ENCODE results near the gene SFXN5. TPM values are rescaled to one million over a fixed set of nuclear protein-coding genes. Genes with fewer than 3 reads are reported as not detected.

SFXN5 gene
- total and polyA plus RNA-seq, 2 of the 4 experiments (the other 2 are of a cell fraction) = 8.6 to 17.0 TPM

DNA sequence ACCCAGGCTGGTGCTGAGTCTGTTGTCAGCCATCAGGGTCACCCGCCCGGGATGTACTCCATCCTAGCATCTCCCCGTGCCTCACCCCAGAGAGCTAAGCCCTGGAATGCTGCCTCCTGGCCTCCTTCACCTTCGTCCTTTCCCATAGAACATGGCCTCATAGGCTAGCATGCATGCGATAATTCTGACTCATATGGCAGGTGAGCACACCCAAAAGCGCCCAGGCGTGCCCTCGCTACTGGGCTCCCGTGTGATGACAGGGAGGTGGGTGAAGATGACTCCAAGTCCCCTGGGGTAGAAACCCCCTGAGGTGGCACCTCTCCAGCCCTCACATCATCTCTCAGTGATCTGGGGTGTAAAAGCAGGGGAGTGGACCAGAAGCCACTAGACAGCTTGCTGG is 177.0 kb downstream of the SFXN5 start:
- Histone ChIP-seq H3K23ac (ENCODE audit: low read depth, low read length) (no peak overlapping the region), H2BK120ac (ENCODE audit: low read depth, low read length) (no peak overlapping the region), H4K8ac (ENCODE audit: low read depth in 2 of 2, low read length in 2 of 2) (no peak overlapping the region), H3K4me3 (ENCODE audit: insufficient read depth, low read depth, low read length) (no peak overlapping the region), H2AK9ac (replicated peaks; ENCODE audit: low read depth, low read length, poor library complexity) (peak overlapping the region; percentile 62), H3K36me3 (ENCODE audit: control insufficient read depth, insufficient read depth, low read length) (no peaks in the 10 kb centered on the region; the same call in 1 of the 2 replicates), H2BK5ac (ENCODE audit: low read depth, low read length, poor library complexity, severe bottlenecking) (no peak overlapping the region), H3K9ac (ENCODE audit: low read depth, low read length) (no peak overlapping the region), H4K5ac (ENCODE audit: low read depth, low read length) (no peak overlapping the region), H3K4me2 (ENCODE audit: low read depth, low read length) (no peak overlapping the region), H2AK5ac (ENCODE audit: low read depth, low read length) (no peak overlapping the region), H2BK20ac (ENCODE audit: low read depth, low read length) (no peak overlapping the region), H3K79me1 (ENCODE audit: low read depth in 1 of 2, low read length in 2 of 2) (no peaks in the 10 kb centered on the region), H4K91ac (ENCODE audit: insufficient read depth, low read depth, low read length) (no peak overlapping the region), H3K27me3 (ENCODE audit: control insufficient read depth, insufficient read depth, low read length) (peaks cover 35% of the 10 kb centered on the region), H3K4ac (ENCODE audit: low read depth, low read length) (no peak overlapping the region), H3K56ac (ENCODE audit: extremely low read depth, insufficient read depth, low read length) (no peak overlapping the region), H3K9me3 (ENCODE audit: control insufficient read depth, insufficient read depth, low read length) (no peaks in the 10 kb centered on the region), H4K20me1 (ENCODE audit: insufficient read depth, low read length) (no peaks in the 10 kb centered on the region), H2AFZ (replicated peaks; ENCODE audit: low read length, poor library complexity) (peak overlapping the region; percentile 40), H3K4me1 (ENCODE audit: control insufficient read depth, insufficient read depth, low read length) (peaks cover 3% of the 10 kb centered on the region; the same call in 1 of the 2 replicates), H3K14ac (replicated peaks; ENCODE audit: low read depth, low read length) (no peak overlapping the region), H3K27ac (ENCODE audit: insufficient read depth, low read length) (no peak overlapping the region), H3K9me1 (ENCODE audit: insufficient read depth, low read length) (no peaks in the 10 kb centered on the region), H2BK15ac (ENCODE audit: low read depth, low read length) (no peak overlapping the region), H3K18ac (ENCODE audit: low read depth, low read length) (no peak overlapping the region)
- DNase-seq = no peak
- BruUV-seq (replicated peaks) = no TSS peak
- no peak for ATAC-seq (ENCODE audit: low read depth)
- no CpG with 5 or more reads among the region's 9 CpGs for WGBS, 2 experiments (ENCODE audit: extremely low coverage in 2 of 2, insufficient read length in 1 of 2)
- in situ Hi-C loops (cut with MboI; ENCODE audit: low sequenced_read_pairs) = loop anchor here (5.0 to 25.0 kb wide), 4 partner anchors 78 to 1357 kb away; partner anchors contain the start of gene SFXN5
- intact Hi-C loops (cut with micrococcal nuclease) = no loop called here
- dilution Hi-C loops (cut with HindIII; ENCODE audit: low sequenced_read_pairs, unreplicated experiment) = no loop called here
- TF ChIP-seq, protein P1, sequence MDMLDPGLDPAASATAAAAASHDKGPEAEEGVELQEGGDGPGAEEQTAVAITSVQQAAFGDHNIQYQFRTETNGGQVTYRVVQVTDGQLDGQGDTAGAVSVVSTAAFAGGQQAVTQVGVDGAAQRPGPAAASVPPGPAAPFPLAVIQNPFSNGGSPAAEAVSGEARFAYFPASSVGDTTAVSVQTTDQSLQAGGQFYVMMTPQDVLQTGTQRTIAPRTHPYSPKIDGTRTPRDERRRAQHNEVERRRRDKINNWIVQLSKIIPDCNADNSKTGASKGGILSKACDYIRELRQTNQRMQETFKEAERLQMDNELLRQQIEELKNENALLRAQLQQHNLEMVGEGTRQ (IDR thresholded peaks at IDR 0.05; ENCODE audit: low read depth, low read length) = no peak
- TF ChIP-seq BHLHE40 (IDR thresholded peaks at IDR 0.05; ENCODE audit: low read depth, low read length) (no peak), ELK1 (IDR thresholded peaks at IDR 0.05; ENCODE audit: borderline replicate concordance, low read depth, low read length) (no peak), CEBPB (IDR thresholded peaks at IDR 0.05; ENCODE audit: low read depth, low read length) (no peak)
- ChIA-PET CTCF (interaction anchor here (0.7 to 2.7 kb wide), 6 partner anchors 79 to 285 kb away, joined by 3 to 15 read pairs (median 4); no protein-coding TSS in a partner anchor), POLR2A (ENCODE audit: unreplicated experiment) (no interaction called here)

All from IMR-90 (cell line).